HEK293T (cell line): Measurements from ENCODE around the gene ENKD1.

Source experiments
- SP1 ChIP-seq: fragments of 450-650 bp; IDR thresholded peaks from 2 replicates; pipeline ENCODE4 v1.6.1; 2017
- SUZ12 ChIP-seq: fragments of 450-650 bp; IDR thresholded peaks from 2 replicates; pipeline ENCODE4 v1.6.1; 2016; ENCODE audit warnings: mild to moderate bottlenecking
- TARDBP ChIP-seq: fragments of 450-650 bp; IDR thresholded peaks from 2 replicates; pipeline ENCODE4 v1.6.1; 2016

- TF ChIP-seq SP1 (no peak), SUZ12 (no peak), TARDBP (no peak)
Measured at GRCh38 chr16:67677712-67678111, 11.2 kb upstream of the ENKD1 start.
